ENCODE results near the gene IGFL1.
"Not testable (repeated sequence)": the region's sequence is repeated elsewhere in the genome, so short reads cannot be mapped to it uniquely, and the experiment has no call there.

Gene IGFL1

GRCh38 chr19:46256855-46257254 is 27.3 kb downstream of the IGFL1 start:
- no peak for DNase-seq (ENCODE audit: low read depth, low spot score)
- no peak overlapping the region for H3K4me3 ChIP-seq (ENCODE audit: low read depth, low read length)
- in situ Hi-C loops (cut with HindIII; ENCODE audit: low sequenced_read_pairs) = no loop called here
- TF ChIP-seq CTCF (IDR thresholded peaks at IDR 0.05; ENCODE audit: low read depth, low read length) = no peak

- H3K4me3 ChIP-seq (ENCODE audit: low read depth, low read length); DNase-seq (ENCODE audit: low read depth, low spot score); in situ Hi-C loops (cut with HindIII; ENCODE audit: low sequenced_read_pairs): not testable (repeated sequence)
Measured at GRCh38 chr19:46261501-46261900, 32.0 kb downstream of the IGFL1 start.

GRCh38 chr19:46262684-46263296 is 33.2 kb downstream of the IGFL1 start:
- peak; percentile 89 for DNase-seq (ENCODE audit: low read depth, low spot score)
- H3K4me3 ChIP-seq (ENCODE audit: low read depth, low read length); in situ Hi-C loops (cut with HindIII; ENCODE audit: low sequenced_read_pairs): not testable (repeated sequence)

- DNase-seq (ENCODE audit: low read depth, low spot score); H3K4me3 ChIP-seq (ENCODE audit: low read depth, low read length); in situ Hi-C loops (cut with HindIII; ENCODE audit: low sequenced_read_pairs): not testable (repeated sequence)
Measured at GRCh38 chr19:46264801-46265200, 35.3 kb downstream of the IGFL1 start.

- DNase-seq (ENCODE audit: low read depth, low spot score) = peak; percentile 87
- H3K4me3 ChIP-seq (ENCODE audit: low read depth, low read length) = no peak overlapping the region
- in situ Hi-C loops (cut with HindIII; ENCODE audit: low sequenced_read_pairs) = no loop called here
- TF ChIP-seq CTCF (IDR thresholded peaks at IDR 0.05; ENCODE audit: low read depth, low read length) = peak; percentile 66
Measured at GRCh38 chr19:46265217-46265828, 35.8 kb downstream of the IGFL1 start.

GRCh38 chr19:46269101-46269500 is 39.6 kb downstream of the IGFL1 start:
- no peak overlapping the region for H3K4me3 ChIP-seq (ENCODE audit: low read depth, low read length)
- in situ Hi-C loops (cut with HindIII; ENCODE audit: low sequenced_read_pairs) = no loop called here
- TF ChIP-seq CTCF (IDR thresholded peaks at IDR 0.05; ENCODE audit: low read depth, low read length) = no peak
- no peak for DNase-seq (ENCODE audit: low read depth, low spot score)

- in situ Hi-C loops (cut with HindIII; ENCODE audit: low sequenced_read_pairs) = no loop called here
- no peak for DNase-seq (ENCODE audit: low read depth, low spot score)
- no peak for TF ChIP-seq CTCF (IDR thresholded peaks at IDR 0.05; ENCODE audit: low read depth, low read length)
- no peak overlapping the region for H3K4me3 ChIP-seq (ENCODE audit: low read depth, low read length)
Measured at GRCh38 chr19:46270521-46271256, 41.1 kb downstream of the IGFL1 start.

- TF ChIP-seq CTCF (IDR thresholded peaks at IDR 0.05; ENCODE audit: low read depth, low read length) = no peak
- in situ Hi-C loops (cut with HindIII; ENCODE audit: low sequenced_read_pairs) = no loop called here
- peak; percentile 97 for DNase-seq (ENCODE audit: low read depth, low spot score)
- no peak overlapping the region for H3K4me3 ChIP-seq (ENCODE audit: low read depth, low read length)
Measured at GRCh38 chr19:46271481-46272197, 42.1 kb downstream of the IGFL1 start.

GRCh38 chr19:46273931-46274330 is 44.4 kb downstream of the IGFL1 start:
- H3K4me3 ChIP-seq (ENCODE audit: low read depth, low read length); in situ Hi-C loops (cut with HindIII; ENCODE audit: low sequenced_read_pairs); DNase-seq (ENCODE audit: low read depth, low spot score): not testable (repeated sequence)

All from astrocyte of the spinal cord (primary cell).